GM23248 (cell line): ENCODE data around the gene MSRB3. TPM values are rescaled to one million over a fixed set of nuclear protein-coding genes. Genes with fewer than 3 reads are reported as not detected.

Source experiments
- DNase-seq: peaks from one replicate; pipeline ENCODE4 v3.0.0-alpha.2; 2015
- H2AFZ ChIP-seq: fragments of 200-600 bp; sonication (generic); 2 replicates; pipeline ENCODE4 v1.6.1; 2016; ENCODE audit warnings: antibody characterized with exemption
- H3F3A ChIP-seq: fragments of 200-600 bp; sonication (generic); 2 replicates; pipeline ENCODE4 v1.6.1; 2016; ENCODE audit warnings: mild to moderate bottlenecking, antibody characterized with exemption, mixed run types; ENCODE audit not compliant: insufficient read depth
- H3K27ac ChIP-seq: fragments of 200-600 bp; sonication (generic); 2 replicates; pipeline ENCODE4 v1.5.1; 2016; ENCODE audit warnings: mild to moderate bottlenecking
- H3K27me3 ChIP-seq: fragments of 200-600 bp; sonication (generic); replicated peaks from 2 replicates; pipeline ENCODE4 v1.6.1; 2016; ENCODE audit warnings: mild to moderate bottlenecking; ENCODE audit not compliant: insufficient read depth
- H3K36me3 ChIP-seq: fragments of 200-600 bp; sonication (generic); 2 replicates; pipeline ENCODE4 v1.6.1; 2016; ENCODE audit warnings: low read depth, mild to moderate bottlenecking
- H3K4me1 ChIP-seq: fragments of 200-600 bp; sonication (generic); 2 replicates; pipeline ENCODE4 v1.6.1; 2016; ENCODE audit warnings: mild to moderate bottlenecking; ENCODE audit not compliant: insufficient read depth
- H3K4me2 ChIP-seq: fragments of 200-600 bp; sonication (generic); one replicate; pipeline ENCODE4 v1.6.1; 2016; ENCODE audit warnings: mild to moderate bottlenecking; ENCODE audit not compliant: unreplicated experiment
- H3K4me3 ChIP-seq: fragments of 200-600 bp; sonication (generic); 2 replicates; pipeline ENCODE4 v1.5.1; 2016; ENCODE audit warnings: mild to moderate bottlenecking
- H3K79me2 ChIP-seq: fragments of 200-600 bp; sonication (generic); 2 replicates; pipeline ENCODE4 v1.6.1; 2016; ENCODE audit warnings: mild to moderate bottlenecking; ENCODE audit not compliant: insufficient read depth
- H3K9ac ChIP-seq: fragments of 200-600 bp; sonication (generic); 2 replicates; pipeline ENCODE4 v1.6.1; 2016; ENCODE audit warnings: mild to moderate bottlenecking
- H3K9me2 ChIP-seq: fragments of 200-600 bp; sonication (generic); 2 replicates; pipeline ENCODE4 v1.6.1; 2016; ENCODE audit warnings: mixed run types, mild to moderate bottlenecking, moderate library complexity; ENCODE audit not compliant: insufficient read depth
- H3K9me3 ChIP-seq: fragments of 200-600 bp; sonication (generic); one replicate; pipeline ENCODE4 v1.6.1; 2017; ENCODE audit warnings: low read depth
- H4K20me1 ChIP-seq: fragments of 200-600 bp; sonication (generic); 2 replicates; pipeline ENCODE4 v1.6.0; 2016; ENCODE audit not compliant: insufficient read depth
- EZH2 ChIP-seq: fragments of 200-600 bp; sonication (generic); IDR thresholded peaks from 2 replicates; pipeline ENCODE4 v1.6.1; 2018; ENCODE audit warnings: antibody characterized with exemption, mild to moderate bottlenecking; ENCODE audit not compliant: insufficient read depth, poor library complexity, severe bottlenecking
- EZH2phosphoT487 ChIP-seq: fragments of 200-600 bp; sonication (generic); IDR thresholded peaks from 2 replicates; pipeline ENCODE4 v1.6.1; 2018; ENCODE audit warnings: antibody characterized with exemption, moderate library complexity, mild to moderate bottlenecking, low read depth; ENCODE audit not compliant: insufficient read depth
- WGBS, 2 experiments: methylation state at CpG; one replicate each; pipeline ENCODE4 v1.1.6; 2015 to 2017; ENCODE audit warnings: low lambda C conversion rate in 2 of 2, low coverage in 1 of 2; ENCODE audit errors: missing lambda C conversion rate in 2 of 2; 5-methylcytosine and 5-hydroxymethylcytosine counted together
- in situ Hi-C: fragments of 300-500 bp; cut with MboI; formaldehyde crosslinking; loops from 2 replicates; pipeline ENCODE4 v1.15.0; 2020
- polyA plus RNA-seq: library from polyadenylated mRNA; unstranded; fragments of >200 nt; fragmentation: Nextera tagmentation; extraction: Ambion mirVana; gene quantifications from 2 replicates; pipeline ENCODE4 v1.2.1, GENCODE V29; 2016
- total RNA-seq: library from RNA; depleted of rRNA; stranded (reverse); fragments of >200 nt; shearing (Covaris generic); gene quantifications from 2 replicates; pipeline ENCODE4 v1.2.3, GENCODE V29; 2014

The MSRB3 gene
- total and polyA plus RNA-seq, 2 experiments from 2014 or later, result 74.1 to 158 TPM

- H3K4me2 ChIP-seq, result no peak overlapping the region
- in situ Hi-C loops, result no loop called here
- no peak for DNase-seq
- no peaks in the 10 kb centered on the region for H3K27me3 ChIP-seq
- 97 to 99% methylated on average over 5 of the region's 5 CpGs for WGBS, 2 experiments
- peaks cover 44% of the 10 kb centered on the region for H3K36me3 ChIP-seq
- H2AFZ ChIP-seq, result no peak overlapping the region
- H3K79me2 ChIP-seq, result no peaks in the 10 kb centered on the region; the same call in 1 of the 2 replicates
- H3K27ac ChIP-seq, result no peak overlapping the region
- TF ChIP-seq EZH2 (no peak), EZH2phosphoT487 (no peak)
- no peak overlapping the region for H3K9ac ChIP-seq
- no peaks in the 10 kb centered on the region for H3K9me2 ChIP-seq
- peaks cover 26% of the 10 kb centered on the region for H3F3A ChIP-seq
- H3K4me3 ChIP-seq, result no peak overlapping the region
- H4K20me1 ChIP-seq, result 0 out of 2 replicates have a peak, but pooled peaks cover 2% of the 10 kb centered on the region
- no peaks in the 10 kb centered on the region for H3K9me3 ChIP-seq
- H3K4me1 ChIP-seq, result peaks cover 20% of the 10 kb centered on the region
These were observed 55.2 kb downstream of the MSRB3 start for GRCh38 chr12:65333649-65334048.

DNA sequence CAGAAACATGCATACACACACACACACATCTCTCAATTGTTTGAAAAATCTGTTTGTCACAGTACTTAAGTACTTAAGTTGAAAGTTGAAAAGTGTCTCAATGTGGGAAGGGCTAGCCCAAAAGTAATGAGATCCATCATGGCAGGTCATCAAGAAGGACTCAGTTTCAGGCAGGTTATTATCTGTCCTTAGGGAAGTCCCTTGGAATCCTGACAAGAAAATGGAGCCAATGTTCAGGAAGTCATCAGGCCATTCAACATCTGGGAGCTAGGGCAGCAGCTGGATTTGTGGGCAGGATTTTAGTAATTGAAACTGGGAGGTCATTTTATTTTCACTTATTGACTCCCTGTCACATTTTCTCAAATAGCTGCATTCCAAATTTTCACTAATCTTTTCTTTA, 56.0 kb downstream of the MSRB3 start:
- TF ChIP-seq EZH2phosphoT487, result no peak
- TF ChIP-seq EZH2, result no peak

GRCh38 chr12:65335021-65335714, 56.7 kb downstream of the MSRB3 start:
- WGBS, 2 experiments, result 66 to 70% methylated on average over 5 of the region's 5 CpGs
- Histone ChIP-seq H3K9me2 (no peaks in the 10 kb centered on the region), H3K4me1 (peaks cover 20% of the 10 kb centered on the region), H2AFZ (no peak overlapping the region), H3K9ac (no peak overlapping the region), H3F3A (peaks cover 26% of the 10 kb centered on the region), H3K27ac (peak overlapping the region; percentile 9; the same call in 1 of the 2 replicates), H3K27me3 (no peaks in the 10 kb centered on the region), H3K4me2 (peak overlapping the region; percentile 1), H3K36me3 (peaks cover 34% of the 10 kb centered on the region), H4K20me1 (no peaks in the 10 kb centered on the region), H3K9me3 (no peaks in the 10 kb centered on the region), H3K79me2 (no peaks in the 10 kb centered on the region), H3K4me3 (no peak overlapping the region)
- no peak for TF ChIP-seq EZH2
- no peak for TF ChIP-seq EZH2phosphoT487
- peak; percentile 85 for DNase-seq
- in situ Hi-C loops, result no loop called here

More for the DNA sequence above, 56.0 kb downstream of the MSRB3 start:
- no peak overlapping the region for H3K4me3 ChIP-seq
- H3K27me3 ChIP-seq, result no peaks in the 10 kb centered on the region
- 0 out of 2 replicates have a peak overlapping the region, but pooled peaks have one; percentile 9 for H3K27ac ChIP-seq
- no peaks in the 10 kb centered on the region for H3K9me3 ChIP-seq
- H4K20me1 ChIP-seq, result no peaks in the 10 kb centered on the region
- DNase-seq, result peak; percentile 8
- H3K9ac ChIP-seq, result no peak overlapping the region
- H3K79me2 ChIP-seq, result no peaks in the 10 kb centered on the region
- no peaks in the 10 kb centered on the region for H3K9me2 ChIP-seq
- H3K4me1 ChIP-seq, result peaks cover 20% of the 10 kb centered on the region
- peaks cover 26% of the 10 kb centered on the region for H3F3A ChIP-seq
- H3K36me3 ChIP-seq, result peaks cover 40% of the 10 kb centered on the region
- no peak overlapping the region for H3K4me2 ChIP-seq
- in situ Hi-C loops, result no loop called here
- H2AFZ ChIP-seq, result no peak overlapping the region

GRCh38 chr12:65335981-65336380, 57.5 kb downstream of the MSRB3 start:
- peaks cover 26% of the 10 kb centered on the region for H3F3A ChIP-seq
- peaks cover 30% of the 10 kb centered on the region for H3K36me3 ChIP-seq
- peaks cover 20% of the 10 kb centered on the region for H3K4me1 ChIP-seq
- no peaks in the 10 kb centered on the region for H3K79me2 ChIP-seq
- TF ChIP-seq EZH2phosphoT487 (no peak), EZH2 (no peak)
- no peak overlapping the region for H2AFZ ChIP-seq
- H3K9ac ChIP-seq, result no peak overlapping the region
- H3K27ac ChIP-seq, result no peak overlapping the region
- no peak overlapping the region for H3K4me2 ChIP-seq
- no peaks in the 10 kb centered on the region for H3K27me3 ChIP-seq
- WGBS, 2 experiments, result 98 to 100% methylated on average over 1 of the region's 1 CpG
- H3K9me3 ChIP-seq, result no peaks in the 10 kb centered on the region
- no peaks in the 10 kb centered on the region for H4K20me1 ChIP-seq
- no peak overlapping the region for H3K4me3 ChIP-seq
- in situ Hi-C loops, result no loop called here
- no peak for DNase-seq
- H3K9me2 ChIP-seq, result no peaks in the 10 kb centered on the region

DNA sequence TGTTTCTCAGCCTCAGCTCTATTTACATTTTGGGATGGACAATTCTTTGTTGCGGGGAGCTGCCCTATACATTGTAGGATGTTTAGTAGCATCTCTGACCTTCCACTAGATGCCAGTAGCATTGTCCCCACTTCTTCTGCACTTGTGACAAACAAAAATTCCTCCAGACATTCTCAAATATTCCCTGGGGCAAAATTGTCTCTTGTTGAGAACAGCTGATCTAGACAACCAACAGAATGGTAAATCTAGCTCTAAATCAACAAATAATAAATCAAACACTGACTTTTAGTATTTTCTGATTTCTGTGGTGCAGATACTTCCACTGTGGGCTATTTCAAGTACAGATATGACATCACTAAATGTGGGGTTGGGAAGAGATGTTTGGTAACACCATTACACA, 60.7 kb downstream of the MSRB3 start:
- TF ChIP-seq EZH2phosphoT487, result no peak
- TF ChIP-seq EZH2, result no peak
- no peak overlapping the region for H3K4me3 ChIP-seq
- H3K9me2 ChIP-seq, result no peaks in the 10 kb centered on the region
- H2AFZ ChIP-seq, result no peak overlapping the region
- no peaks in the 10 kb centered on the region for H3K79me2 ChIP-seq
- in situ Hi-C loops, result no loop called here
- H3F3A ChIP-seq, result peaks cover 33% of the 10 kb centered on the region
- no peak overlapping the region for H3K4me2 ChIP-seq
- no peak overlapping the region for H3K27ac ChIP-seq
- no peaks in the 10 kb centered on the region for H4K20me1 ChIP-seq
- no peaks in the 10 kb centered on the region for H3K9me3 ChIP-seq
- peaks cover 23% of the 10 kb centered on the region for H3K36me3 ChIP-seq
- WGBS, 2 experiments, result 100% methylated on average over 1 of the region's 1 CpG
- H3K4me1 ChIP-seq, result peaks cover 18% of the 10 kb centered on the region
- no peak for DNase-seq
- no peak overlapping the region for H3K9ac ChIP-seq
- H3K27me3 ChIP-seq, result no peaks in the 10 kb centered on the region
